Measurements from ENCODE around the gene NACC2. TPM values are rescaled to one million over a fixed set of nuclear protein-coding genes. Genes with fewer than 3 reads are reported as not detected.

Gene NACC2
- total and polyA plus RNA-seq, 2 donors (not counting 3 experiments of a cell fraction or from before 2014, with no cell fraction given) = 15.8 to 27.1 TPM

- ChIA-PET CTCF (interaction anchor here (2.1 kb wide), 1 partner anchor 12 kb away, joined by 5 read pairs; no protein-coding TSS in a partner anchor), POLR2A (no interaction called here)
- Histone ChIP-seq H3K9me3 (replicated peaks; ENCODE audit: control insufficient read depth, insufficient read depth, low read length) (no peaks in the 10 kb centered on the region), H3K4me2 (ENCODE audit: insufficient read depth, low read length) (no peak overlapping the region), H3K36me3 (ENCODE audit: control insufficient read depth in 2 of 2, extremely low read depth in 1 of 2, insufficient read depth in 2 of 2, low read length in 2 of 2) (no peaks in the 10 kb centered on the region), H3K27me3 (ENCODE audit: control insufficient read depth in 2 of 2, insufficient read depth in 2 of 2, low read length in 2 of 2) (no peaks in the 10 kb centered on the region), H2AFZ (ENCODE audit: low read depth, low read length) (no peak overlapping the region), H4K20me1 (replicated peaks; ENCODE audit: control insufficient read depth, extremely low read depth, insufficient read depth, low read length) (no peaks in the 10 kb centered on the region), H3K79me2 (ENCODE audit: control insufficient read depth, insufficient read depth, low read length) (no peaks in the 10 kb centered on the region), H3K9me1 (replicated peaks; ENCODE audit: control insufficient read depth, extremely low read depth, insufficient read depth, low read length) (no peaks in the 10 kb centered on the region), H3K4me1 (ENCODE audit: control insufficient read depth, extremely low read depth, insufficient read depth, low read length) (peaks cover 4% of the 10 kb centered on the region), H3K27ac (ENCODE audit: insufficient read depth, low read depth, low read length) (no peak overlapping the region), H3K9ac (replicated peaks; ENCODE audit: extremely low read depth, insufficient read depth, low read length) (no peak overlapping the region), H3K4me3 (replicated peaks in 1 of 3; ENCODE audit: insufficient read depth in 1 of 3, low read depth in 1 of 3, low read length in 3 of 3) (no peak overlapping the region)
- intact Hi-C loops (cut with micrococcal nuclease) = no loop called here
- FAIRE-seq (no peak), DNase-seq (ENCODE audit: low read depth, low spot score) (no peak)
- dilution Hi-C loops (cut with MboI; ENCODE audit: extremely low pct_ligation_motif_present, low sequenced_read_pairs) = no loop called here
- BruUV-seq (replicated peaks) = no TSS peak
- peak; percentile 33 for TF ChIP-seq FOS (IDR thresholded peaks at IDR 0.05; ENCODE audit: borderline replicate concordance, insufficient read depth, low read length)
- no peak for TF ChIP-seq CTCF (IDR thresholded peaks at IDR 0.05; ENCODE audit: extremely low read depth in 1 of 2, insufficient read depth in 1 of 2, low read depth in 1 of 2, low read length in 2 of 2)
Measured at GRCh38 chr9:135976531-135976930, 118.6 kb downstream of the NACC2 start.

- intact Hi-C loops (cut with micrococcal nuclease) (no loop called here), dilution Hi-C loops (cut with MboI; ENCODE audit: extremely low pct_ligation_motif_present, low sequenced_read_pairs) (no loop called here)
- ChIA-PET POLR2A (no interaction called here), CTCF (interaction anchor here (2.1 kb wide), 1 partner anchor 13 kb away, joined by 5 read pairs; no protein-coding TSS in a partner anchor)
- Histone ChIP-seq H3K9me1 (replicated peaks; ENCODE audit: control insufficient read depth, extremely low read depth, insufficient read depth, low read length) (no peaks in the 10 kb centered on the region), H4K20me1 (replicated peaks; ENCODE audit: control insufficient read depth, extremely low read depth, insufficient read depth, low read length) (no peaks in the 10 kb centered on the region), H3K36me3 (ENCODE audit: control insufficient read depth in 2 of 2, extremely low read depth in 1 of 2, insufficient read depth in 2 of 2, low read length in 2 of 2) (no peaks in the 10 kb centered on the region), H3K27ac (ENCODE audit: insufficient read depth, low read depth, low read length) (no peak overlapping the region), H3K79me2 (ENCODE audit: control insufficient read depth, insufficient read depth, low read length) (no peaks in the 10 kb centered on the region), H3K4me3 (replicated peaks in 1 of 3; ENCODE audit: insufficient read depth in 1 of 3, low read depth in 1 of 3, low read length in 3 of 3) (no peak overlapping the region), H2AFZ (ENCODE audit: low read depth, low read length) (no peak overlapping the region), H3K4me2 (ENCODE audit: insufficient read depth, low read length) (no peak overlapping the region), H3K4me1 (ENCODE audit: control insufficient read depth, extremely low read depth, insufficient read depth, low read length) (peaks cover 4% of the 10 kb centered on the region), H3K27me3 (ENCODE audit: control insufficient read depth in 2 of 2, insufficient read depth in 2 of 2, low read length in 2 of 2) (no peaks in the 10 kb centered on the region), H3K9me3 (replicated peaks; ENCODE audit: control insufficient read depth, insufficient read depth, low read length) (no peaks in the 10 kb centered on the region), H3K9ac (replicated peaks; ENCODE audit: extremely low read depth, insufficient read depth, low read length) (no peak overlapping the region)
- no peak for TF ChIP-seq CTCF (IDR thresholded peaks at IDR 0.05; ENCODE audit: extremely low read depth in 1 of 2, insufficient read depth in 1 of 2, low read depth in 1 of 2, low read length in 2 of 2)
- no peak for TF ChIP-seq MAX (IDR thresholded peaks at IDR 0.05; ENCODE audit: insufficient read depth, insufficient read length)
- no peak for TF ChIP-seq JUN (IDR thresholded peaks at IDR 0.05; ENCODE audit: borderline replicate concordance, insufficient read depth, insufficient read length, low read depth)
- FAIRE-seq (no peak), DNase-seq (ENCODE audit: low read depth, low spot score) (no peak)
- BruUV-seq (replicated peaks) = no TSS peak
Measured at GRCh38 chr9:135975834-135976233, 119.3 kb downstream of the NACC2 start.
